ENCODE data around the gene SUMO3. TPM values are rescaled to one million over a fixed set of nuclear protein-coding genes. Genes with fewer than 3 reads are reported as not detected.

SUMO3 gene
- total and polyA plus RNA-seq, 2 donors (not counting 3 experiments of a cell fraction or from before 2014, with no cell fraction given), result 102 to 123 TPM

DNA sequence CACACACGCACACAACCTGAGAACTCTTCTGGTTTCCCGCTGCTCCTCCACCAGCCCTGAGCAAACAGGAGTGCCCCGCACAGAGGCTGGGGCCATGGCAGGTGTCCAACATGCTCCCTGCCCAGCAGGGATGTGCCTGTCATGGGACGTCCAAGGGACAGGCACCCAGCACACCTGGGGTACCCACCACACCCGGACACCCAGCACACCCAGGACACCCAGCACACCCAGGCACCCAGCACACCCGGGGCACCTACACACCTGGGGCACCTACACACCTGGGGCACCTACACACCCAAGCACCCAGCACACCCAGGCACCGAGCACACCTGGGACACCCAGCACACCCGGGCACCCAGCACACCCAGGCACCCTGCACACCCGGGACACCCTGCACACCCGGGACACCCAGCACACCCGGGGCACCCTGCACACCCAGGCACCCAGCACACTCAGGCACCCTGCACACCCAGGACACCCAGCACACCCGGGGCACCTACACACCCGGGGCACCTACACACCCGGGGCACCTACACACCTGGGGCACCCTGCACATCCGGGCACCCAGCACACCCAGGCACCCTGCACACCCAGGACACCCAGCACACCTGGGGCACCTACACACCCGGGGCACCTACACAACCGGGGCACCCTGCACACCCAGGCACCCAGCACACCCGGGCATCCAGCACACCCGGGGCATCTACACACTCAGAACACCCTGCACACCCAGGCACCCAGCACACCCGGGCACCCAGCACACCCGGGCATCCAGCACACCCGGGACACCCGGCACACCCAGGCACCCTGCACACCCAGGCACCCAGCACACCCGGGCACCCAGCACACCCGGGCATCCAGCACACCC lies 54.2 kb downstream of the SUMO3 start:
- FAIRE-seq (no peak), DNase-seq (ENCODE audit: low read depth, low spot score) (no peak)
- no peaks in the 10 kb centered on the region for H4K20me1 ChIP-seq (replicated peaks; ENCODE audit: control insufficient read depth, extremely low read depth, insufficient read depth, low read length)
- H3K9me3 ChIP-seq (replicated peaks; ENCODE audit: control insufficient read depth, insufficient read depth, low read length), result no peaks in the 10 kb centered on the region
- ChIA-PET CTCF (interaction anchor here (0.6 kb wide), 1 partner anchor 169 kb away, joined by 3 read pairs; no protein-coding TSS in a partner anchor), POLR2A (no interaction called here)
- dilution Hi-C loops (cut with MboI; ENCODE audit: extremely low pct_ligation_motif_present, low sequenced_read_pairs) (no loop called here), intact Hi-C loops (cut with micrococcal nuclease) (no loop called here)
- peaks cover 5% of the 10 kb centered on the region for H3K4me1 ChIP-seq (ENCODE audit: control insufficient read depth, extremely low read depth, insufficient read depth, low read length)
- TF ChIP-seq GATA2 (IDR thresholded peaks at IDR 0.05; ENCODE audit: insufficient read depth, insufficient read length, low read depth, low read length) (no peak), MYC (IDR thresholded peaks at IDR 0.05; ENCODE audit: low read depth, low read length) (no peak), POLR2A (IDR thresholded peaks at IDR 0.05; ENCODE audit: low read depth, low read length) (no peak), POLR2AphosphoS5 (IDR thresholded peaks at IDR 0.05; ENCODE audit: insufficient read depth, low read depth, low read length) (no peak), FOS (IDR thresholded peaks at IDR 0.05; ENCODE audit: borderline replicate concordance, insufficient read depth, low read length) (no peak), EZH2 (IDR thresholded peaks at IDR 0.05; ENCODE audit: borderline replicate concordance, low read depth, low read length, severe bottlenecking) (no peak), JUN (IDR thresholded peaks at IDR 0.05; ENCODE audit: borderline replicate concordance, insufficient read depth, insufficient read length, low read depth) (no peak)
- TF ChIP-seq, protein P1, sequence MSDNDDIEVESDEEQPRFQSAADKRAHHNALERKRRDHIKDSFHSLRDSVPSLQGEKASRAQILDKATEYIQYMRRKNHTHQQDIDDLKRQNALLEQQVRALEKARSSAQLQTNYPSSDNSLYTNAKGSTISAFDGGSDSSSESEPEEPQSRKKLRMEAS (IDR thresholded peaks at IDR 0.05; ENCODE audit: insufficient read depth, insufficient read length), result no peak
- TF ChIP-seq, protein P2, sequence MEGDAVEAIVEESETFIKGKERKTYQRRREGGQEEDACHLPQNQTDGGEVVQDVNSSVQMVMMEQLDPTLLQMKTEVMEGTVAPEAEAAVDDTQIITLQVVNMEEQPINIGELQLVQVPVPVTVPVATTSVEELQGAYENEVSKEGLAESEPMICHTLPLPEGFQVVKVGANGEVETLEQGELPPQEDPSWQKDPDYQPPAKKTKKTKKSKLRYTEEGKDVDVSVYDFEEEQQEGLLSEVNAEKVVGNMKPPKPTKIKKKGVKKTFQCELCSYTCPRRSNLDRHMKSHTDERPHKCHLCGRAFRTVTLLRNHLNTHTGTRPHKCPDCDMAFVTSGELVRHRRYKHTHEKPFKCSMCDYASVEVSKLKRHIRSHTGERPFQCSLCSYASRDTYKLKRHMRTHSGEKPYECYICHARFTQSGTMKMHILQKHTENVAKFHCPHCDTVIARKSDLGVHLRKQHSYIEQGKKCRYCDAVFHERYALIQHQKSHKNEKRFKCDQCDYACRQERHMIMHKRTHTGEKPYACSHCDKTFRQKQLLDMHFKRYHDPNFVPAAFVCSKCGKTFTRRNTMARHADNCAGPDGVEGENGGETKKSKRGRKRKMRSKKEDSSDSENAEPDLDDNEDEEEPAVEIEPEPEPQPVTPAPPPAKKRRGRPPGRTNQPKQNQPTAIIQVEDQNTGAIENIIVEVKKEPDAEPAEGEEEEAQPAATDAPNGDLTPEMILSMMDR (IDR thresholded peaks at IDR 0.05; ENCODE audit: extremely low read depth in 1 of 2, insufficient read depth in 1 of 2, low read depth in 1 of 2, low read length in 2 of 2), result no peak
- no peak overlapping the region for H2AFZ ChIP-seq (ENCODE audit: low read depth, low read length)
- peaks cover 0 to 2% of the 10 kb centered on the region in 2 experiments for H3K36me3 ChIP-seq (ENCODE audit: control insufficient read depth in 2 of 2, extremely low read depth in 1 of 2, insufficient read depth in 2 of 2, low read length in 2 of 2)
- H3K9me1 ChIP-seq (replicated peaks; ENCODE audit: control insufficient read depth, extremely low read depth, insufficient read depth, low read length), result no peaks in the 10 kb centered on the region
- H3K79me2 ChIP-seq (ENCODE audit: control insufficient read depth, insufficient read depth, low read length), result no peaks in the 10 kb centered on the region
- H3K4me3 ChIP-seq (replicated peaks in 1 of 3; ENCODE audit: insufficient read depth in 1 of 3, low read depth in 1 of 3, low read length in 3 of 3), result no peak overlapping the region
- no TSS peak for BruUV-seq (replicated peaks)
- no peak overlapping the region for H3K27ac ChIP-seq (ENCODE audit: insufficient read depth, low read depth, low read length)
- no peak overlapping the region for H3K4me2 ChIP-seq (ENCODE audit: insufficient read depth, low read length)
- no peaks in the 10 kb centered on the region for H3K27me3 ChIP-seq (ENCODE audit: control insufficient read depth in 2 of 2, insufficient read depth in 2 of 2, low read length in 2 of 2)
- H3K9ac ChIP-seq (replicated peaks; ENCODE audit: extremely low read depth, insufficient read depth, low read length), result no peak overlapping the region

Measured in endothelial cell of umbilical vein (primary cell).